C4-2B (cell line): ENCODE results near the gene NHSL1.

Source experiments
- ZFX ChIP-seq: fragments of 450-650 bp; IDR thresholded peaks from 2 replicates; pipeline ENCODE4 v1.6.1; 2017
- TF ChIP-seq, protein P1 (sequence below): fragments of 450-650 bp; conservative IDR thresholded peaks from 2 replicates; pipeline ENCODE4 v1.5.1; 2017; ENCODE audit warnings: mild to moderate bottlenecking

- TF ChIP-seq, protein P1, sequence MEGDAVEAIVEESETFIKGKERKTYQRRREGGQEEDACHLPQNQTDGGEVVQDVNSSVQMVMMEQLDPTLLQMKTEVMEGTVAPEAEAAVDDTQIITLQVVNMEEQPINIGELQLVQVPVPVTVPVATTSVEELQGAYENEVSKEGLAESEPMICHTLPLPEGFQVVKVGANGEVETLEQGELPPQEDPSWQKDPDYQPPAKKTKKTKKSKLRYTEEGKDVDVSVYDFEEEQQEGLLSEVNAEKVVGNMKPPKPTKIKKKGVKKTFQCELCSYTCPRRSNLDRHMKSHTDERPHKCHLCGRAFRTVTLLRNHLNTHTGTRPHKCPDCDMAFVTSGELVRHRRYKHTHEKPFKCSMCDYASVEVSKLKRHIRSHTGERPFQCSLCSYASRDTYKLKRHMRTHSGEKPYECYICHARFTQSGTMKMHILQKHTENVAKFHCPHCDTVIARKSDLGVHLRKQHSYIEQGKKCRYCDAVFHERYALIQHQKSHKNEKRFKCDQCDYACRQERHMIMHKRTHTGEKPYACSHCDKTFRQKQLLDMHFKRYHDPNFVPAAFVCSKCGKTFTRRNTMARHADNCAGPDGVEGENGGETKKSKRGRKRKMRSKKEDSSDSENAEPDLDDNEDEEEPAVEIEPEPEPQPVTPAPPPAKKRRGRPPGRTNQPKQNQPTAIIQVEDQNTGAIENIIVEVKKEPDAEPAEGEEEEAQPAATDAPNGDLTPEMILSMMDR = no peak
- no peak for TF ChIP-seq ZFX
These were observed 39.2 kb upstream of the NHSL1 start for GRCh38 chr6:138538390-138539031.
